Tibial nerve (tissue), 3 donors: ENCODE results near the gene TAF4B.

Experiments used
- POLR2A ChIP-seq, 2 donors: fragments of 450-650 bp; IDR thresholded peaks; one replicate each; pipeline ENCODE4 v1.6.1; 2017; ENCODE audit warnings: antibody characterized with exemption in 2 of 2, mild to moderate bottlenecking in 2 of 2, moderate library complexity in 2 of 2
- TF ChIP-seq, protein P1 (sequence below), 5 experiments: fragments of 200-600 bp in 3 of 5; fragments of 450-650 bp in 2 of 5; sonication (generic) in 3 of 5; IDR thresholded peaks; one replicate each; pipeline ENCODE4 v1.5.1; 2016 to 2019; ENCODE audit warnings: antibody characterized with exemption in 5 of 5, mild to moderate bottlenecking in 3 of 5, moderate library complexity in 2 of 5

DNA sequence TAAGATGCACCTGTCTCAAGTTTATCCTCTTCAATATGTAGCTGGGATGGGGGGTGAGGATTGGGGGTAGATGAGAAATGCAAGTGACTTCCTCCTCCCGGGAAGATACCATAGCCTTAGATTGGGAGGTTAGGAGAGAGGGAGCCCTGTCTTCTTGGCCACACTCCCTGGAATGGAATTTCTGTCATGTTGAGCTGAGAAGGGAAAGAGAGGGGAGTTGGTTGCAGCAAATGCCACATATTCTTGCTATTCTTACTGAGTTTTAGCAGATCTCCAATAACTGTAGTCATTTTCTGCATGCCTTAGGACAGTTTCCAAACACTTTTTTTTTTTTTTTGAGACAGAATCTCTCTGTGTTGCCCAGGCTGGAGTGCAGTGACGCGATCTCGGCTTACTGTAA, 35.9 kb downstream of the TAF4B start:
- TF ChIP-seq, protein P1, sequence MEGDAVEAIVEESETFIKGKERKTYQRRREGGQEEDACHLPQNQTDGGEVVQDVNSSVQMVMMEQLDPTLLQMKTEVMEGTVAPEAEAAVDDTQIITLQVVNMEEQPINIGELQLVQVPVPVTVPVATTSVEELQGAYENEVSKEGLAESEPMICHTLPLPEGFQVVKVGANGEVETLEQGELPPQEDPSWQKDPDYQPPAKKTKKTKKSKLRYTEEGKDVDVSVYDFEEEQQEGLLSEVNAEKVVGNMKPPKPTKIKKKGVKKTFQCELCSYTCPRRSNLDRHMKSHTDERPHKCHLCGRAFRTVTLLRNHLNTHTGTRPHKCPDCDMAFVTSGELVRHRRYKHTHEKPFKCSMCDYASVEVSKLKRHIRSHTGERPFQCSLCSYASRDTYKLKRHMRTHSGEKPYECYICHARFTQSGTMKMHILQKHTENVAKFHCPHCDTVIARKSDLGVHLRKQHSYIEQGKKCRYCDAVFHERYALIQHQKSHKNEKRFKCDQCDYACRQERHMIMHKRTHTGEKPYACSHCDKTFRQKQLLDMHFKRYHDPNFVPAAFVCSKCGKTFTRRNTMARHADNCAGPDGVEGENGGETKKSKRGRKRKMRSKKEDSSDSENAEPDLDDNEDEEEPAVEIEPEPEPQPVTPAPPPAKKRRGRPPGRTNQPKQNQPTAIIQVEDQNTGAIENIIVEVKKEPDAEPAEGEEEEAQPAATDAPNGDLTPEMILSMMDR (IDR thresholded peaks at IDR 0.05): no peak
- TF ChIP-seq POLR2A (IDR thresholded peaks at IDR 0.05): no peak
